AML-193 (cell line): ENCODE data around the gene CELA3A.
"Not testable (repeated sequence)": the region's sequence is repeated elsewhere in the genome, so short reads cannot be mapped to it uniquely, and the experiment has no call there.

ENCODE experiments used
- DNase-seq, 2 experiments: peaks; one replicate each; lab custom pipeline; 2025; lab: John Stamatoyannopoulos, UW

CELA3A gene, protein sequence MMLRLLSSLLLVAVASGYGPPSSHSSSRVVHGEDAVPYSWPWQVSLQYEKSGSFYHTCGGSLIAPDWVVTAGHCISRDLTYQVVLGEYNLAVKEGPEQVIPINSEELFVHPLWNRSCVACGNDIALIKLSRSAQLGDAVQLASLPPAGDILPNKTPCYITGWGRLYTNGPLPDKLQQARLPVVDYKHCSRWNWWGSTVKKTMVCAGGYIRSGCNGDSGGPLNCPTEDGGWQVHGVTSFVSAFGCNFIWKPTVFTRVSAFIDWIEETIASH

DNA sequence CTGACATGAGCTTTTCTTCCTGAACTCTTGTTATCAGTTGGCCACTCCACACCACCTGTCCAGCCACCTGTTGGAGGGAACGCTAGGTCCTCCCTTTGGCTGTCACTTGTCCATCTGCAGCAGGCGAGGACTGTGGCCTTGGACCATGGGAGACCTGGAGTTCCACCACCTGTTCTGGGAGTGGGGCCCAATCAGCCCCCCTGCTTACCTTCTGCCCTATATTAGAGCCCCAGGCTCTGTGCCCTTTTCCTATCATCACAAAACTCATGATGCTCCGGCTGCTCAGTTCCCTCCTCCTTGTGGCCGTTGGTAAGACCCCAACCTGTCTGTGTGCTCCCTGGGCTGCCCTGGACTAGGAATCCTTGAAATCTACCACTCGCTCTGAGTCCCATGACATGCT, at the start of gene CELA3A:
CELA3A (plus strand) TSS at position 249 of the 400 bp plus-strand sequence; CDS start at position 267, 18 bp downstream.
- no peak for DNase-seq

DNA sequence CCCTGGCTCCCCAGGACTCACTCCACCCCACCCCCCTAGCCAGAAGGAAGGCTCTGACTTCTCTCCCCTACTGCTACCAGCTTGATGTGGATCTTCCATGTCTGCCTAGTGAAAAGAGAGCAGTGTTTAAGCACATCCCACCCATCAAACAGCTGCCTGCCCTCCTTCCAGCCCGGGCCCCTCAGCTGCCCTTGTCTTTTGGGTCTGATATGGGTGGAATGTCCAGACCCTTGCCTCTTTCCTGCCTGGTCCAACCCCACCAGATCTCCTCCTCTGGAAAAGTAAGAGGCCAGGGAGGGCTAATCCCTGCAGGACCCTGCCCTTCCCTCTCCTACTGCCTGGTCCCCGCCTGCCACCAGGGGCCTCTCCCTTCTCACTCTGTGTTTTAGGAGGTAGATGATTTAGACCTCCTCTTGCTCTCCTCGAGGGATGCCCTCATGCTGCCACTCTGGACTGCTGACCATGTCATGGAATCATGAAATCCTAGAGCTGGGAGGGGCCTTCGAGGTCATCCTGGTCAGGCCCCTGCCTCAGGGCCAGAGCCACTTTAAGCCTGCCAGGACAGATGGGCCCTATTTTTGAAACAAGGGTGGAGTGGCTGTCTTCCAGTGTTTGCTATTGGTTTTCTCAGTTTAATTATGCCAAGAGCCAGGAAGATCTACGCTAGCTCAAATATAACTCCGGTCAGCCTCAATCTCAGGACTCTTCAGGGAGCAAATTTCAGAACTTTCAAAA, 48.5 kb upstream of the CELA3A start:
- DNase-seq = no peak

DNA sequence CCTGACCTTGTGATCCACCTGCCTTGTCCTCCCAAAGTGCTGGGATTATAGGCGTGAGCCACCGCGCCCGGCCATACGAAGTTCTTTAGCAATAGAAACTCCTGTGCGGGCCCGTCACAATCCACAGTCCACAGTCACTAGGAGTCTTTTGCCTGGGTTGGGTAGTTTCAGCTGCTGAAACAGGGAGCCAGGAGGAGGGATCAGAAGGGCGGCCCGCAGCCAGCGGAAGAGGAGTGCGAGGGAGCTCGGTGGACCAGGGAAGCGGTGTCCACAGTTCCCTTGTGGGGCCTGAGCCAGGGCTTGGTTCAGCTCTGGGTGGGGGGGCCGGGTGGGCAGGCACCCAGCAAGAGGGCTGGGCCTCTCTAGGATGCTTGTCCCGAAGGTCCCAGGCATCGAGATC, 46.4 kb upstream of the CELA3A start:
- DNase-seq = no peak

DNA sequence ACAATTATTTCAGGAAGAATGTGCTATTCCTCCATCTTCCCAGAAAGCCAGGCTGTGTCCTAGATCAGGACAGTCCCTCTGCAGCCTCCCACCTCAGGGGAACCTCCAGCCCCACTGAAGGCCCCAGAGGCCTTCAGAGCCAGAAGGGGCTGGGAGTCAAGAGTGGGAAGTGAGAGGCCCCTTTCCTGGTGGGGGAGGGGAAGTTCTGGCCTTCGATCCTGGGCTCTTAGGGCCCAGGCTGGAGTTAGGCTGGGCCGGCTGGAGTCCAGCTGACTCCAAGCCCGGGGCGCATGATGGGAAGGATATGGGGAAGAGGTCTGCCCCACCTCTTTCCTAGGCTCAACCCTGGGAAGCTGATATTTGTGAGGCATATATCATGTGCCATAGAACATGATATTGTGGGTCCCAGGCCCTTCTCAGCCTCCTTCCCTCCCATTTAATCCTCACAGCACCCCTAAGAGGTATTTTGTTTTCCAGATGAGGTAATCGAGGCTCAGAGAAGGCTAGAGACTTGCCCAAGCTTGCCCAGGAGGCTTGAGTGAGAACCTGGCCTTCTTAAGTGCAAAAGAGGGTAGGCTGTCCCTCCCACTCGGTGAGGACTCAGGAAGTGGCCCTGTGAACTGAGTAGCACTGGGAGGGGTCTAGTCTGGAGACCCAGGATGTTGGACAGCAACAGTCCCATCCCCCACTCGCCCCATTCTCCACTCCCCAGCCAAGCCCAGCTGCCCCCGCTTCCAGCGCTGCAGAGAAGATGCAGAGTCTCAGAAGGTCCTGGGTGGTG, 45.8 kb upstream of the CELA3A start:
- DNase-seq = no peak

DNA sequence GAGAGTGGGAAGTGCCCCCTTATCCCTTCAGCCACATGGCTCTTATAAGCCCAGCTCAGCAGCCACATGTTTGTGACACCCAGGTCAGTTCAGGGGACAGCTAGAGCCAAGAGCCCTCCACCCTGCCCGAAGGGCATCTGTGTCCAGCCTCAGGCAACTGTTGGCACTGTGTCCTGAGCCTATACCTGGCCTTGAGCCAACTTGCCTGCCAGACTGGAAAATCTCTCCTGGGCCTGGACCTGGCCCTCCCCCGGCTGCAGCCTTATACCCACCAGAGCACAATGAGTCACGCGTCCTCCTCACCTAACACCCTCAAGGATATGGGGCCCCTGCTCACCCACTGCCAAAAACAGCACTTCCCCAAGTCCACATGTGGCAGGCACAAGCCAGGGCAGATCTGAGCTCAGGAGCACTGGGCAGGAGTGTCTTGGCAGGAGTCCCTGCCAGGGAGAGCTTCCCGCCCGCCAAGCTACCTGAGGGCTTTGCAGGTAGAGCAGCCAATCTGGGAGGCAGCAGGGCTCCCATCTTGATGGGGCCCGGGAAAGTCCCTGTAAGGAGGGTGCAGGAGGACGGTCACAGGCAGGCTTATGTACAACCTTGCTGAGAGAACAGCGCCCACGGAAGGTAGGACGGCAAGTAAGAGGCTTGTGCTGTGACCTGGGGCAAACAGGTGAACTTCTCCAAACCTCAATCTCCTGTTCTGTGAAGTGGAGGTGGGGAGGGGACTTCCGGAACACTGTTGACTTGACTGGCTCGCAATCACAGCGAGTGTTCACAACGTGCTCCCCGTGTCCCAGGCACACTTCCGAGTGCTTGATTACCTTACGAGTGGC, 44.5 kb upstream of the CELA3A start:
- DNase-seq = no peak

DNA sequence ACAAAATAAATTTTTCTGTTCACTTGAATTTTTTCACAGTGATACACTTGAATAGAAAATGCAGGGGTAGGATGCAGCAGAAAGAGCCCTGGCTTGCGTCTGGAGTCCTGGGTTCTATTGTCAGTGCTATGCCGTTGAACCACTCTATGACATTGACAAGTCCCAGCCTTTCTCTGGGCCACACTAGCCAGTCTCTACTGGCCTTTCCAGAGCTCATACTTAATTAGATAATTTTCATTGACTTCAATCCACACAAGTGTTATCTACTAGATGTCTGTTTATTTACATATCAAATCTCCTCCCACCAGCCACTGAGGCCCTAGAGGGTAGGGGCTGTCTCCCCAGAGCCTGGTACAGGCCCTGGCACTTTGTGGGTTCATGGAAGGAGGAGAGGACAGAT, 40.1 kb upstream of the CELA3A start:
- no peak for DNase-seq

DNA sequence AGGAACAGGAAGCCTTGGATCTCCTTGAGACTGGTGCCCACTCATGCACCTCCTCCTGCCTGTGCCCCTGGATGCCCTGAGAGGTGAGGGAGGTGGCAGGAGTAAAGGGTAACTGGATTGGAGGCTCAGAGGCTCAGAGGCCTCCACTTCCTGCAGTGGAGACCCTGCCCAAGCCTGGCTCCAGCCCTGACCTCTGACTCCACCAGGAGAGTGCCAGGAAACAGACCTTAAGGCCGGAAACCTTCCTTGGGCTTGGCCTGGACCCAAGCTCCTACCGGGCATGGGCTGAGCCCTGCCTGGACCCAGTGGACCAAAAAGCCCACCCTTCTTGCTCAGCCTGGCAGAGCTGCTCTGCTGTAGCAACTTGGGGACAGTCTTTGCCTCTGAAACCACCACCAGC, 39.7 kb upstream of the CELA3A start:
- DNase-seq = no peak

DNA sequence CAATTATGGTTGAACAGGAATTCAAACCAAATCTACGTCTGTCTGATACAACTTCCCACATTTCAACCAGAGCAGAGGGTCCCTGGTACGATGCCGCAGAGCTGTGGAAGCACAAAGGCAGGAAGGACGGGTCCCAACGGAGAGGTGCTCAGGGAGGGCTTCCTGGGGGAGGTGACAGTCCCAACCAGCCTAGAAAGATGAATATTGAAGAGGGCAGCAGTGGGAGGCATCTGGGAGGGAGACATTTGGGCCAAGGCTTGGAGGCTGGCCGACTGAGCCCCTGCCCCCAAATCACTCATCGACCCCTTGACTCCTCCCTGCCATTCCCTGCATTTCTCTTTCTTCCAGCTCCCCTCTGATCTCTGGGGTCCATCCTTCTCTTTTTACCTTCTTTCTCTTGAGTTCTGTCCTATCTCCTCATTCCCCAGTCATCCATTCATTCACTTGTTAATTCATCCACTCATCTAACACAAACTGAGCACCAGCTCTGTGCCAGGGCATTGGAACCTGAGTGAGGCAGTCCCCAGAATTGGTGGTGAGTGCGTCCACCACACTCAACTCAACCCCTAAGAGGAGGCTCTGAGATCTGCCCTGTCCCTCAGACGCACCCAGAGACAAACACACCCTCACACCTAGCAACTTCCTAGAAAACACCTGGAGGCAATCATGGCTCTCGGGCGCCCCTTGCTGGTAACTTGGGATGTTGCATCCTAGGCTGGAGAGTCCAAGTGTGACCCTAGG, 37.8 kb upstream of the CELA3A start:
- DNase-seq = peak; percentile 38 to 60

DNA sequence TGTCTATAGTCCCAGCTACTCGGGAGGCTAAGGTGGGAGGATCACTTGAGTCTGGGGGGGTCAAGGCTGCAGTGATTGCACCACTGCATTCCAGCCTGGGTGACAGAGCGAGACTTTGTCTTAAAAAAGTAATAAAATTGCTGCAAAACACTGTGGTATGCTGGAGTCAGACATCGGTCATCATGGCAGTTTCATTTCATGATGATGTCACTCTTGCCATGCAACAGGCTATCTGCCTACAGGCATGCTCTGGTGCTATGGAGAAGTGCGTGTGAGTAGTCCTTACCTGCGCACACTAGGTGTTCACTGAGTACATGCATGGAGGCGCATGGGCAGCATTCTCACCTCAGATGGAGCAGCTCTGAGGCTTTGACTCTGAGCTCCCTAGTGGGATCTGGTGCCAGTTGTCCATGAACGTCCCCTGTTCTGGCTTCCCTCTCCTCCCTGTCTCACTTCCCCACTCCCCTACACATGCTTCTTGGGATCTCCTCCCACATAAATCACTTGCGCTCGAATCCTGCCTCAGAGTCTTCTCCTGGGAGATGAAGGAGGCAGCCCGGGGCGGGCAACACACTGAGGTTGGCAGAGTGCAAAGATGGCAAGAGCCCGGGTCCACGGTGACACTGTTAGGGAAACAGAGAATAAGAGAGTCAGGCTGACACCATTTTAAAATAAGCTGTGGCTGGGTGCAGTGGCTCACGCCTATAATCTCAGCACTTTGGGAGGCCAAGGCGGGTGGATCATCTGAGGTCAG, 35.0 kb upstream of the CELA3A start:
- DNase-seq = no peak

DNA sequence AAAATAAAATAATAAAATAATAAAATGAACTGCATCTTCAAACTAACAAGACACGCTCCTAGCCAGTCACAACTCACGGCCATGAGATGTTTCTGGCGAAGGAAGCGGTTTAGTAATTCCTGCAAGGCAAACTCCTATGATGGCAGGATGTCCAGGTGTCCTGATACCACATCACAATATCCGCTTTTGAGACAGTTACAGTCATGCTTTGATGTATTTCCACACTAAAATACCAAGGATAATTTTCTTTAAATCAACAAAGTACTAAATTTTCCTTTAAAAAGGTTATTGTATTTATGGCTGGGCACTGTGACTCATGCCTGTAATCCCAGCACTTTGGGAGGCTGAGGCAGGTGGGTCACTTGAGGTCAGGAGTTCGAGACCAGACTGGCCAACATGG, 34.2 kb upstream of the CELA3A start:
- DNase-seq = not testable (repeated sequence)

DNA sequence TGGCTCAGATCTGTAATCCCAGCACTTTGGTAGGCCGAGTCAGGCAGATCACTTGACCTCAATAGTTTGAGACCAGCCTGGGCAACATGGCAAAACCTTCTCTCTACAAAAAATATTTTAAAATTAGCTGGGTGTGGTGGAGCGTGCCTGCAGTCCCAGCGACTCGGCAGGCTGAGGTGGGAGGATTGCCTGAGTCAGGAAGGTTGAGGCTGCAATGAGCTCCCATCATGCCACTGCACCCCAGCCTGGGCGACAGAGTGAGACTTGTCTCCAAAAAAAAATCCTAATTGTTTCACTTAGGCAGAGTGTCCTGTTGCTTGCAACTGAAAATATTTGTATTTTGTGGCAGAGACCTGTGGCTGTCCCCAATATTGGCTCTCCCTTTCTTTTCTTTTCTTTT, 32.4 kb upstream of the CELA3A start:
- DNase-seq = not testable (repeated sequence)

DNA sequence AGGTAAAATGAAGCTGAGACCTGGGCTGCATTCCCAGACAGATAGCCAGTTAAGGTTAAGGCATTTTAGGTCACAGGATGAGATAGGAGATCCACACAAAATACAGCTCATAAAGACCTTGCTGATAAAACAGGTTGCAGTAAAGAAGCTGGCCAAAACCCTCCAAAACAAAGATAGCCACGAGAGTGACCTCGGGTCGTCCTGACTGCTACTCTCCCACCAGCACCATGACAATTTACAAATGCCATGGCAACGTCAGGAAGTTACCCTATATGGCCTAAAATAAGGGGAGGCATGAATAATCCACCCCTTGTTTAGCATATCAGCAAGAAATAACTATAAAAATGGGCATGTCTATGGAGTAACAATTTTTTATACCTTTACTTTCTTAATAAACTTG, 30.9 kb upstream of the CELA3A start:
- DNase-seq = not testable (repeated sequence)

DNA sequence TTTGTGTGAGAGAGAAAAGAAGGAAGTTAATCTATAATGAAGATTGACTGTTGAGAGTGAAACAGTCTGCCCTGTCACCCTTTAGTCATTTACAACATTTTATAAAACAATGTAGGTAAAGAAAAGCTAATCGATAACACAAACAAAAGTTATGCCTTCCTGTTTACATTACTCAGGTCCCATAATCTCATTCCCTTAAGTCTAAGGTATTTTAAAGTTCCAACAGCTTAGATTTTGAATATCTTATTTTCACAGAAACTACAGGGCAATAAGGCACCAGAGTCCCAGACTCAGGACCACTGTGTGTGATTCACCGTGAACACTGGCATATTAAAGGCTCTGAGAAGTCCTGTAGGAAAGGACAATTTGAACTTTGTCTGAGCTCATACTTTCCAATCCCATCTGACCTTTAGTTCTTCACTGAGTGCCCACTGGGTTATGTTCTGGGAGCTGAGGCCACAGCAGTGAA, 28.4 kb upstream of the CELA3A start:
- not testable (repeated sequence) for DNase-seq

DNA sequence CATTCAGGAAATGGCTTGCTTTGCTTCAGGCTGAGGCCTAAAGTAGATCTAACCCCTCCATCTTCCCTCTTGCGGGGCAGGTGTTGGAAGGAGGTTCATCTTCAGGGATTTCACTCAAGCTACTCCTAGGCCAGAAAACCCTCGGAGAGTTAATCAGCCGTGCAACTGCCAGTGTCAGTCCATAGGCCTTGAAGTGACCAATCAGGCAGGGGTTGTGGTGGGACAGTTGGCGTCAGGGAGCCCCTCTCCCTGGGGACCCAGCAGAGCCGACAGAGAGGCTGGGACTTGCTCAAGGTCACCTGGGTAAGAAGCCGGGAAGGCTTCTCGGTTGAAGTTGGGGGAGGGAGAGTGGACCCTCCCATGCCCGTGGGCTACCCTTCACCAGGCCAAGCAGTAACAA, 27.5 kb upstream of the CELA3A start:
- DNase-seq = not testable (repeated sequence)

DNA sequence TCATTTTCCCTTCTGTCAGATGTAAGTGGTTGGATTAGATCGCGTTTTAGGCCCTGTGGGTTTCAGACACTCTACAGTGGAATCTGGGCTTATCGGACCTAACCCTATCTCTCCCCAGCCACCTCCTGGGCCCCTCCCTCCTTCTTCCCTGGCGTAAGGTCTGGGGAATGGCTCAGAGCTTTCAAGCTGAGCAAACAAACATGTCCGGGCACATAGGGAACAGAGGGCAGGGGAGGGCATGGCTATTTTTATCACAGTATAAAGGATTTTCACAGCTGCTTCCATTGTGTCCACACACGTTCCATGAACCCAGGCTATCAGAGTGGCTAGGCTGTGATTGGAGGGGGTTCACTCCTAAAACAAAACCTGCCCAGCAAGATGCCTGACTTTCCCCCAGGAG, 26.8 kb upstream of the CELA3A start:
- DNase-seq = not testable (repeated sequence)

DNA sequence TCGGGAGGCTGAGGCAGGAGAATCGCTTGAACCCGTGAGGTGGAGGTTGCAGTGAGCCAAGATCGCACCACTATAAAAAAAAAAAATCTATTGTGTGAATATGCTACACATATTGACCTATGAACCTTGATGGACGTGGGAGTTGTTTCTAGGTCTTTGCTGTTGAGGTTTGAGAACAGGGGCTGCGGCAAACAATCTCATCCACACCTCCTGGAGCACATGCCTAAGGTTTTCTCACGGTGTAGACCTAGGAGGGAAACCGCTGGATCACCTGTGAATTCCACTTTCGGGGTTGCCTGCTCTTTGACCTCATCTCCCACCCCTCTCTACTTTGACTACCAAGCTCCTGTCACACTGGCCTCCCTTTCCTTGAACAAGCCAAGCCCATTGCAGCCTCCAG, 26.2 kb upstream of the CELA3A start:
- DNase-seq = not testable (repeated sequence)

DNA sequence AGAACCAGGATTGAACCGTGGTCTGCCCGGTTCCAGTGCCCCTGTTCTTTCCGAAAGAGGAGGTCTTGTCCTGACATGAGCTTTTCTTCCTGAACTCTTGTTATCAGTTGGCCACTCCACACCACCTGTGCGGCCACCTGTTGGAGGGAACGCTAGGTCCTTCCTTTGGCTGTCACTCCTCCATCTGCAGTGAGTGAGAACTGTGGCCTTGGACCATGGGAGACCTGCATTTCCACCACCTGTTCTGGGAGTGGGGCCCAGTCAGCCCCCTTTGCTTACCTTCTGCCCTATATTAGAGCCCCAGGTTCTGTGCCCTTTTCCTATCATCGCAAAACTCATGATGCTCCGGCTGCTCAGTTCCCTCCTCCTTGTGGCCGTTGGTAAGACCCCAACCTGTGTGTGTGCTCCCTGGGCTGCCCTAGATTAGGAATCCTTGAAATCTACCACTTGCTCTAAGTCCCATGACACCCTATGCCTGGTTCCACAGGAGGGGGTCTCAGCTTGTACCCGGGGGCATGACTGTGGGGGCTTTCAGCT, 24.7 kb upstream of the CELA3A start, which contains the start of gene CELA3B:
CELA3B (plus strand) TSS at position 320 of the 537 bp plus-strand sequence; CDS start at position 338, 18 bp downstream.
- not testable (repeated sequence) for DNase-seq

DNA sequence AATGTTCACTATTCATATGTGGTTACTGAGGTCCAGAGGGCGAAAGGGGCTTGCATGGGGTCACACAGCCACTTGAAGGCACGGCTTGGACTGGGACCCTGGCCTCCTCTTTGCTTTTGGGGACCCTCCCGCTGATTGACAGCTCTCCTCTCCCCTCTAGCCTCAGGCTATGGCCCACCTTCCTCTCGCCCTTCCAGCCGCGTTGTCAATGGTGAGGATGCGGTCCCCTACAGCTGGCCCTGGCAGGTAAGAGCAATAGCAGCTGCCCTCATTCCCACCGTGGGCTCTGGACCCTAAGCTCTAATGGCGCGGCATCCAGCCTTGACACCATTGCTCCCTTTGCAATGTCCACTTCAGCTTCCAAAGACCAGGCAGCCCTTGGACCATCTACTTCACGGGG, 23.2 kb upstream of the CELA3A start:
- not testable (repeated sequence) for DNase-seq

DNA sequence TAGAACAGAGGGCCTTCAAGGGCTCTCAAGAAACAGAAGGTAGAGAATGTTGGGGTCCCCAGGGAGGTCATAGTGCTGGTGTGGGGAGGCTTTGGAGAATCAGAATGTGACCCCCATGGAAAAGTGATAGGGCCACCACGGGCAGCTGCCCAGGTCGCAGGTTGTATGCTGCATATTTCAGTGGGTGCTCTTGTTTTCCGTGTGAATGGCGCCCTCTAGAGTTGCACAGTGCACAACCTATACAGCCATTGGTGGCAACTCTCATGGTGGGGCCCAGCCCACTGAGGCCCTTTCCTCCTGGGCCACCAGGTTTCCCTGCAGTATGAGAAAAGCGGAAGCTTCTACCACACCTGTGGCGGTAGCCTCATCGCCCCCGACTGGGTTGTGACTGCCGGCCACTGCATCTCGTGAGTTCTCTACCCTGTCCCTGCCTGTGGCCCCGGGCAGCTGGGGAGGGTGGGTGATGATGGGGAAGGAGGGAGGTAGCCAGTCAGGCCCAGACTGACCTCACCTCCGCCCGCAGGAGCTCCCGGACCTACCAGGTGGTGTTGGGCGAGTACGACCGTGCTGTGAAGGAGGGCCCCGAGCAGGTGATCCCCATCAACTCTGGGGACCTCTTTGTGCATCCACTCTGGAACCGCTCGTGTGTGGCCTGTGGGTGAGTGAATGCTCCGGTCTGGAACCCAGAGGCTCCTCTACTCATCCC, 20.8 kb upstream of the CELA3A start:
- DNase-seq = not testable (repeated sequence)
